HEK293 (cell line): ENCODE data around the gene KRT81.

Source experiments
- KLF8 ChIP-seq: fragments of 450-650 bp; formaldehyde crosslinking; IDR thresholded peaks from 2 replicates; pipeline ENCODE4 v1.5.1; 2016; ENCODE audit warnings: missing biosample characterization, missing genetic modification characterization
- MZF1 ChIP-seq: fragments of 450-650 bp; formaldehyde crosslinking; IDR thresholded peaks from 2 replicates; pipeline ENCODE4 v1.5.1; 2017; ENCODE audit warnings: missing biosample characterization, missing genetic modification characterization, borderline replicate concordance
- SP7 ChIP-seq: fragments of 450-650 bp; formaldehyde crosslinking; IDR thresholded peaks from 2 replicates; pipeline ENCODE4 v1.5.1; 2016; ENCODE audit warnings: missing biosample characterization, missing genetic modification characterization
- TCF7L2 ChIP-seq: IDR thresholded peaks from 2 replicates; pipeline ENCODE4 v1.6.1; 2011; ENCODE audit warnings: low read depth, mild to moderate bottlenecking, inconsistent platforms, low read length, moderate library complexity, borderline replicate concordance
- ZEB2 ChIP-seq: fragments of 450-650 bp; formaldehyde crosslinking; IDR thresholded peaks from 2 replicates; pipeline ENCODE4 v1.5.1; 2016; ENCODE audit warnings: missing biosample characterization, missing genetic modification characterization
- ZNF133 ChIP-seq: fragments of 450-650 bp; formaldehyde crosslinking; IDR thresholded peaks from 2 replicates; pipeline ENCODE4 v1.5.1; 2016; ENCODE audit warnings: missing biosample characterization, missing genetic modification characterization
- ZNF140 ChIP-seq: fragments of 450-650 bp; formaldehyde crosslinking; IDR thresholded peaks from 2 replicates; pipeline ENCODE4 v1.5.1; 2016; ENCODE audit warnings: missing biosample characterization, missing genetic modification characterization
- ZNF266 ChIP-seq: fragments of 450-650 bp; formaldehyde crosslinking; IDR thresholded peaks from 2 replicates; pipeline ENCODE4 v1.5.1; 2016; ENCODE audit warnings: missing biosample characterization, missing genetic modification characterization, low read depth
- ZNF274 ChIP-seq, 2 experiments: fragments of 200-500 bp in 1 of 2; fragments of 450-650 bp in 1 of 2; sonication (Bioruptor generic) in 1 of 2; formaldehyde crosslinking in 1 of 2; IDR thresholded peaks; 2 replicates each; pipeline versions ENCODE4 v1.5.1 to v1.6.1; 2014 to 2016; ENCODE audit warnings: borderline replicate concordance in 1 of 2, inconsistent platforms in 1 of 2, low read length in 1 of 2, missing biosample characterization in 1 of 2, missing genetic modification characterization in 1 of 2
- TF ChIP-seq, protein P1 (sequence below): fragments of 450-650 bp; formaldehyde crosslinking; IDR thresholded peaks from 2 replicates; pipeline ENCODE4 v1.5.1; 2016; ENCODE audit warnings: missing biosample characterization, missing genetic modification characterization
- TF ChIP-seq, protein P2 (sequence below): fragments of 450-650 bp; formaldehyde crosslinking; IDR thresholded peaks from 2 replicates; pipeline ENCODE4 v1.5.1; 2017; ENCODE audit warnings: missing biosample characterization, missing genetic modification characterization

DNA sequence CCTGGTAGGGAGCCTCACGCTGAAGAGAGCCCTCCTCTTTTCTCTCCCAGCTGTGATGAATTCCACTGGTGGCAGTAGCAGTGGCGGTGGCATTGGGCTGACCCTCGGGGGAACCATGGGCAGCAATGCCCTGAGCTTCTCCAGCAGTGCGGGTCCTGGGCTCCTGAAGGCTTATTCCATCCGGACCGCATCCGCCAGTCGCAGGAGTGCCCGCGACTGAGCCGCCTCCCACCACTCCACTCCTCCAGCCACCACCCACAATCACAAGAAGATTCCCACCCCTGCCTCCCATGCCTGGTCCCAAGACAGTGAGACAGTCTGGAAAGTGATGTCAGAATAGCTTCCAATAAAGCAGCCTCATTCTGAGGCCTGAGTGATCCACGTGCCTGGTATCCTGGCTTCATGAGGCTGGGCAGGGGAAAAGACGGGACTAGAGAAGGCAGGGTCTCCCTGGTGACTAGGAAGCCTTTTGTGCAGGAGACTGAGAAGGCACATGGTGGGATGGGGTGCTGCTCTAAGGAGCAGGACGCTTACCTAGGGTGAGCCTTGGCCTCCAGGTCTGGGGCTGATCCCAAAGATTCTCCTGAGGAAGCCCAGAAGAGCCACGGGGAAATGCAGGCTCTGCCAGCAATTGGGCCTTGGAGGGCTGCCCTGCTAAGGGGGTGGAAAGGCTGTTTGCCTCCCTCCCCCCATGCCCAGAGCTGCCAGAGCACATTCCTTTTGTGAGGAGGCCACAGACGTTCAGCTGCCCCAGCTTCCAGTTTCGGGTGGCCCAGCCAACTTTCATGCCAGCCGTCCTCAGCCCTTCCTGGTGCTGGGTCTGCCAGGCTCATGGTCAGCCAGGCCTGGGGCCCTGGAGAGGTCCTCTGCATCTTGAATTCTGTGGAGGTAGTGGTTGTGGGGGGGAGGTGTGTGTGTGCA, 42.5 kb downstream of the KRT81 start:
- TF ChIP-seq ZNF274 (IDR thresholded peaks at IDR 0.05; ENCODE audit: low read length) (no peak), ZNF274 (tag by site-specific recombination; IDR thresholded peaks at IDR 0.05; ENCODE audit: borderline replicate concordance) (no peak), ZEB2 (tag by site-specific recombination) (no peak), TCF7L2 (no peak), ZNF140 (no peak), ZNF266 (no peak), MZF1 (tag by site-specific recombination) (no peak), KLF8 (no peak), ZNF133 (tag by site-specific recombination) (no peak), SP7 (tag by site-specific recombination) (no peak)
- TF ChIP-seq, protein P1, sequence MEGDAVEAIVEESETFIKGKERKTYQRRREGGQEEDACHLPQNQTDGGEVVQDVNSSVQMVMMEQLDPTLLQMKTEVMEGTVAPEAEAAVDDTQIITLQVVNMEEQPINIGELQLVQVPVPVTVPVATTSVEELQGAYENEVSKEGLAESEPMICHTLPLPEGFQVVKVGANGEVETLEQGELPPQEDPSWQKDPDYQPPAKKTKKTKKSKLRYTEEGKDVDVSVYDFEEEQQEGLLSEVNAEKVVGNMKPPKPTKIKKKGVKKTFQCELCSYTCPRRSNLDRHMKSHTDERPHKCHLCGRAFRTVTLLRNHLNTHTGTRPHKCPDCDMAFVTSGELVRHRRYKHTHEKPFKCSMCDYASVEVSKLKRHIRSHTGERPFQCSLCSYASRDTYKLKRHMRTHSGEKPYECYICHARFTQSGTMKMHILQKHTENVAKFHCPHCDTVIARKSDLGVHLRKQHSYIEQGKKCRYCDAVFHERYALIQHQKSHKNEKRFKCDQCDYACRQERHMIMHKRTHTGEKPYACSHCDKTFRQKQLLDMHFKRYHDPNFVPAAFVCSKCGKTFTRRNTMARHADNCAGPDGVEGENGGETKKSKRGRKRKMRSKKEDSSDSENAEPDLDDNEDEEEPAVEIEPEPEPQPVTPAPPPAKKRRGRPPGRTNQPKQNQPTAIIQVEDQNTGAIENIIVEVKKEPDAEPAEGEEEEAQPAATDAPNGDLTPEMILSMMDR (tag by site-specific recombination) = no peak
- TF ChIP-seq, protein P2, sequence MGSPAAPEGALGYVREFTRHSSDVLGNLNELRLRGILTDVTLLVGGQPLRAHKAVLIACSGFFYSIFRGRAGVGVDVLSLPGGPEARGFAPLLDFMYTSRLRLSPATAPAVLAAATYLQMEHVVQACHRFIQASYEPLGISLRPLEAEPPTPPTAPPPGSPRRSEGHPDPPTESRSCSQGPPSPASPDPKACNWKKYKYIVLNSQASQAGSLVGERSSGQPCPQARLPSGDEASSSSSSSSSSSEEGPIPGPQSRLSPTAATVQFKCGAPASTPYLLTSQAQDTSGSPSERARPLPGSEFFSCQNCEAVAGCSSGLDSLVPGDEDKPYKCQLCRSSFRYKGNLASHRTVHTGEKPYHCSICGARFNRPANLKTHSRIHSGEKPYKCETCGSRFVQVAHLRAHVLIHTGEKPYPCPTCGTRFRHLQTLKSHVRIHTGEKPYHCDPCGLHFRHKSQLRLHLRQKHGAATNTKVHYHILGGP (tag by site-specific recombination) = no peak
